SH-SY5Y (cell line): ENCODE measurements around the gene ZNF664.

Source experiments
- GATA2 ChIP-seq: IDR thresholded peaks from 2 replicates; pipeline ENCODE4 v1.6.1; 2011; ENCODE audit warnings: mild to moderate bottlenecking, low read depth, low read length
- GATA3 ChIP-seq: IDR thresholded peaks from 2 replicates; pipeline ENCODE4 v1.6.1; 2011; ENCODE audit warnings: low read depth, mild to moderate bottlenecking, low read length, moderate library complexity

DNA sequence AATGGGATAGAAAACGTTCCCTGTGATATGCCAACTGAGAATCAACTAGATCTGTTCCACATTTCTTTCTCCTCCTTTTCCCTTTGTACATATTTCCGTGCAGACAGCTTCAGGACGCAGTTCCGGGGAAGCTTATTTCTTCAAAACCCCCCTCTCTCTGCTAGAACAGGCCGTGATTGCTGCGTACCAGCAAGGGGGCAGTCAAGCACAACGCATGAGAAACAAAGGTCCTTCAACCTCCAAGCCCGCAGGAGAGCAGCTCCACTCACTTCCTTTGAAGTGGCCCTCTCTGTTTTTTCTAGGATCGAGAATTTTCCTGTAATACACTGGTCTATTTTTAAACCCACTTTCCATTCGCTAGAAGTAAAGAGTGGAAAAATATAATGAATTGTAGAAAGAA lies 80.8 kb downstream of the ZNF664 start:
- TF ChIP-seq GATA3 (no peak), GATA2 (no peak)
